Astrocyte (in vitro differentiated cells and primary cell): ENCODE results near the gene SAPCD2. TPM values are rescaled to one million over a fixed set of nuclear protein-coding genes. Genes with fewer than 3 reads are reported as not detected.

Source experiments
- DNase-seq: peaks from one replicate; pipeline ENCODE4 v3.0.0-alpha.2; 2010; ENCODE audit warnings: low read depth
- FAIRE-seq: peaks from 2 replicates; lab custom pipeline; 2011; peaks lifted over from hg19 to GRCh38; lab: Jason Lieb, UNC
- H2AFZ ChIP-seq: 2 replicates; pipeline ENCODE4 v1.6.0; 2012; ENCODE audit warnings: low read depth, low read length, inconsistent platforms
- H3K27ac ChIP-seq: 2 replicates; pipeline ENCODE4 v1.5.1; 2011; ENCODE audit warnings: low read depth, low read length, inconsistent platforms
- H3K27me3 ChIP-seq: 2 replicates; pipeline ENCODE4 v1.6.0; 2011; ENCODE audit warnings: low read length, inconsistent platforms; ENCODE audit not compliant: insufficient read depth
- H3K36me3 ChIP-seq: 2 replicates; pipeline ENCODE4 v1.5.1; 2011; ENCODE audit warnings: low read length, inconsistent platforms; ENCODE audit not compliant: insufficient read depth
- H3K4me1 ChIP-seq: 2 replicates; pipeline ENCODE4 v1.5.1; 2011; ENCODE audit warnings: low read length, inconsistent platforms; ENCODE audit not compliant: insufficient read depth
- H3K4me2 ChIP-seq: 2 replicates; pipeline ENCODE4 v1.6.0; 2012; ENCODE audit warnings: low read length, inconsistent platforms
- H3K4me3 ChIP-seq: 2 replicates; pipeline ENCODE4 v1.5.1; 2011; ENCODE audit warnings: low read depth, mild to moderate bottlenecking, low read length, inconsistent platforms; ENCODE audit not compliant: insufficient read depth
- H3K79me2 ChIP-seq: 2 replicates; pipeline ENCODE4 v1.6.0; 2012; ENCODE audit warnings: mild to moderate bottlenecking, low read length, inconsistent platforms; ENCODE audit not compliant: insufficient read depth
- H3K9ac ChIP-seq: 2 replicates; pipeline ENCODE4 v1.6.0; 2012; ENCODE audit warnings: mild to moderate bottlenecking, low read length, inconsistent platforms
- H3K9me3 ChIP-seq: 2 replicates; pipeline ENCODE4 v1.5.1; 2012; ENCODE audit warnings: low read depth, mild to moderate bottlenecking, low read length, inconsistent platforms; ENCODE audit not compliant: insufficient read depth
- H4K20me1 ChIP-seq: 2 replicates; pipeline ENCODE4 v1.6.0; 2012; ENCODE audit warnings: low read length, inconsistent platforms; ENCODE audit not compliant: insufficient read depth
- H3K27ac Mint-ChIP-seq: one replicate; pipeline ENCODE4 v1.8.0; 2021; ENCODE audit warnings: mild to moderate bottlenecking, mixed read lengths; ENCODE audit not compliant: unreplicated experiment
- H3K27me3 Mint-ChIP-seq: one replicate; pipeline ENCODE4 v1.8.0; 2021; ENCODE audit warnings: low read depth, mixed read lengths; ENCODE audit not compliant: unreplicated experiment
- H3K36me3 Mint-ChIP-seq: one replicate; pipeline ENCODE4 v1.8.0; 2021; ENCODE audit warnings: low read depth, mixed read lengths; ENCODE audit not compliant: unreplicated experiment
- H3K4me1 Mint-ChIP-seq: one replicate; pipeline ENCODE4 v1.8.0; 2021; ENCODE audit warnings: low read depth, mixed read lengths; ENCODE audit not compliant: unreplicated experiment
- H3K4me3 Mint-ChIP-seq: one replicate; pipeline ENCODE4 v1.8.0; 2021; ENCODE audit warnings: mild to moderate bottlenecking, moderate library complexity, mixed read lengths; ENCODE audit not compliant: unreplicated experiment
- H3K9me3 Mint-ChIP-seq: one replicate; pipeline ENCODE4 v1.8.0; 2021; ENCODE audit warnings: mild to moderate bottlenecking, mixed read lengths; ENCODE audit not compliant: unreplicated experiment
- EZH2 ChIP-seq: IDR thresholded peaks from 2 replicates; pipeline ENCODE4 v1.6.1; 2012; ENCODE audit warnings: mild to moderate bottlenecking, low read length, inconsistent platforms; ENCODE audit not compliant: insufficient read depth
- total RNA-seq: library from RNA; stranded (reverse); gene quantifications from 2 replicates; pipeline ENCODE4 v1.2.1, GENCODE V29; 2021
- TF ChIP-seq, protein P1 (sequence below): IDR thresholded peaks from 2 replicates; pipeline ENCODE4 v1.5.1; 2011; ENCODE audit warnings: low read depth, mild to moderate bottlenecking, inconsistent platforms, low read length, moderate library complexity; ENCODE audit not compliant: insufficient read depth

Gene SAPCD2
- total RNA-seq, 1 donor from 2014 or later, result 0.43 TPM

DNA sequence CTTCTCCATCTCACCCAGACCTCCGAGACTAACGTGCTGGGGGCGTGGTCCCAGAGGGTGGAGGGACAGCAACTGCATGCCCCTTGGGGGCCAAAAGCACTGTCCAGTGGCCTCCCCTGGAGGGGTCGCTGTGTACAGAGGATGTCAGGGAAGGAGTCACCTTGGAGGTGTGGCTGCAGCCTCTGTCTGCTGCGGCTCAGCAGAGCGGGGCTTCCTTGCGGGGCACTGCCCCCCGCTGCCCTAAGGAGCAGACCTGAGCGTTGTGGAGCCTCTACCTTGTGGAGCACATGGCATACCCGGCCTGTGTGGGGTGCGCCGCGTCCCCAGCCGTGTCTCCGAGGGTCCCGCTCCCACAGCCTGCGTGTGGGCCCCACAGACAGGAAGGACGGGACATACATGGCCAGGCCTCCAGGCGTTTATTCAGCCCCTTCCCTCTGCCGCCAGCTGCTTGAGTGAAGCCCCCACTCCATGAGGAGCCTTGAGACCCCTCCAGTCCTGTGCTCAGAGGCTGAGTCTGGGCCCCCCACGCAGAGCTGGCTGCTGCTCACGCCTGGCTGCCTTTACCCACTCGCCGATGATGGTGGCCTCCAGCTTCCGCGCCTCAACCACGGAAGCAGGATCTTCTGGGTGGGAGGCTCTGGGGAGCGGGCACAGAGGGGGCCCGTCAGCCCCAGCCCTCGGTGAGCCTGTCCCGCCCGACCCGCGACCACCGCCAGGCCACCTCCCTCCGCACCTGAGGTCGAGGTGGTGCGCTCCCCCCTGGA lies 40.0 kb upstream of the SAPCD2 start:
- Histone ChIP-seq H3K9ac (no peak overlapping the region), H4K20me1 (no peaks in the 10 kb centered on the region), H3K36me3 (no peaks in the 10 kb centered on the region), H3K4me3 (no peak overlapping the region), H3K9me3 (no peaks in the 10 kb centered on the region), H2AFZ (no peak overlapping the region), H3K4me2 (no peak overlapping the region), H3K79me2 (no peaks in the 10 kb centered on the region), H3K27me3 (no peaks in the 10 kb centered on the region), H3K27ac (no peak overlapping the region), H3K4me1 (no peaks in the 10 kb centered on the region)
- no peak for FAIRE-seq
- H3K4me1 Mint-ChIP-seq, result no peaks in the 10 kb centered on the region
- no peaks in the 10 kb centered on the region for H3K9me3 Mint-ChIP-seq
- H3K27ac Mint-ChIP-seq, result no peak overlapping the region
- no peak for DNase-seq
- H3K4me3 Mint-ChIP-seq, result no peak overlapping the region
- H3K27me3 Mint-ChIP-seq, result no peaks in the 10 kb centered on the region
- TF ChIP-seq, protein P1, sequence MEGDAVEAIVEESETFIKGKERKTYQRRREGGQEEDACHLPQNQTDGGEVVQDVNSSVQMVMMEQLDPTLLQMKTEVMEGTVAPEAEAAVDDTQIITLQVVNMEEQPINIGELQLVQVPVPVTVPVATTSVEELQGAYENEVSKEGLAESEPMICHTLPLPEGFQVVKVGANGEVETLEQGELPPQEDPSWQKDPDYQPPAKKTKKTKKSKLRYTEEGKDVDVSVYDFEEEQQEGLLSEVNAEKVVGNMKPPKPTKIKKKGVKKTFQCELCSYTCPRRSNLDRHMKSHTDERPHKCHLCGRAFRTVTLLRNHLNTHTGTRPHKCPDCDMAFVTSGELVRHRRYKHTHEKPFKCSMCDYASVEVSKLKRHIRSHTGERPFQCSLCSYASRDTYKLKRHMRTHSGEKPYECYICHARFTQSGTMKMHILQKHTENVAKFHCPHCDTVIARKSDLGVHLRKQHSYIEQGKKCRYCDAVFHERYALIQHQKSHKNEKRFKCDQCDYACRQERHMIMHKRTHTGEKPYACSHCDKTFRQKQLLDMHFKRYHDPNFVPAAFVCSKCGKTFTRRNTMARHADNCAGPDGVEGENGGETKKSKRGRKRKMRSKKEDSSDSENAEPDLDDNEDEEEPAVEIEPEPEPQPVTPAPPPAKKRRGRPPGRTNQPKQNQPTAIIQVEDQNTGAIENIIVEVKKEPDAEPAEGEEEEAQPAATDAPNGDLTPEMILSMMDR, result no peak
- no peak for TF ChIP-seq EZH2
- H3K36me3 Mint-ChIP-seq, result no peaks in the 10 kb centered on the region

DNA sequence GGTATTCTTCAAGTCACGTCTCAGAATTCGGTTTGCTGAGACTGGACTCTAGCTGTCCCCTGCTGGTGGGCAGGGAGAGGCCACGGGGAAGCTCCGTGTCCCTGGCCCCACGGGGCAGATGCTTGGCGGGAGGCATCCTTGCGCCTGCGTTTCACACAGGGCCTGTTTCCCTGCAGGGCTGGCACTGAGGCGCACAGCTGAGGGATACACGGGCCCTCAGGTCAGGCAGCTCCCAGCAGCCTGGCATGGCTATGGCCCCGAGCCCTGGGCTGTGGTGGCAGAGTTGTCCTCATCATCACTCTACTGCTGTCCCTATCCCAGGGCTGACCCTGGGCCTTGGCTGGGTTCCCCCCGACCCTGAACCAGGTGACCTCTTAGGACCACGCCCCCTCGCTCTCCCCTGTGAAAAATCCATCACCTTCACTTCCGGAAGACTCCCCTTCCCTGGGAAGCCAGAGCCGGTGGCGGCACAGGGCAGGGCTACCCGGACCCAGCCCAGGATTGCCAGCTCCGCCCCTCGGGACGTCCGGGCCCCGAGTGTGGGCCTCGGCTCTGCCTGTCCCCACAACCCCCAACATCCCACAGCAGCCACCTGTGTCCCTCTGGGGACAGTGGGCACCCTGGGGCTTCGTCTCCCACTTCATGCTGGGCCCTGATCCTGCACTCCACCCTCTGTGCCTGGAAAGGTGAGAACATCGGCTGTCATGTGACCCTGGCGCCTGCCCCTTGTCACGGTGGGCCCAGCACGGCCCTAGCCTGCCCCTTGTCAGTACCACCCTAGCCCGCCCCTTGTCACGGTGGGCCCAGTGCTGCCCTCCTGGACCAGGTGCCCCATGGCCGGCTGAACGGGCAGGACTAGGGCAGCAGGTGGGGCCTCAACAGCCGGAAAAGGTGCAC lies 39.1 kb upstream of the SAPCD2 start:
- H3K27ac Mint-ChIP-seq, result no peak overlapping the region
- no peak overlapping the region for H2AFZ ChIP-seq

More for the DNA sequence above, 39.1 kb upstream of the SAPCD2 start:
- Histone ChIP-seq H3K79me2 (no peaks in the 10 kb centered on the region), H3K36me3 (no peaks in the 10 kb centered on the region), H3K27me3 (no peaks in the 10 kb centered on the region), H3K4me1 (no peaks in the 10 kb centered on the region), H3K4me2 (no peak overlapping the region), H3K9ac (no peak overlapping the region), H3K9me3 (no peaks in the 10 kb centered on the region), H3K4me3 (no peak overlapping the region), H4K20me1 (no peaks in the 10 kb centered on the region), H3K27ac (no peak overlapping the region)
- no peak for DNase-seq
- TF ChIP-seq EZH2, result no peak
- TF ChIP-seq, protein P1, result no peak
- FAIRE-seq, result no peak
- Mint-ChIP-seq H3K27me3 (no peaks in the 10 kb centered on the region), H3K36me3 (no peaks in the 10 kb centered on the region), H3K4me3 (no peak overlapping the region), H3K4me1 (no peaks in the 10 kb centered on the region), H3K9me3 (no peaks in the 10 kb centered on the region)
